Stimulated activated CD4-positive, alpha-beta T cell treated with anti-CD3 and anti-CD28 coated beads, Interleukin-2, amount 100 ng/mL, for 4 hours (primary cell): ENCODE results near the gene SLC39A11.
"Not testable (repeated sequence)": the region's sequence is repeated elsewhere in the genome, so short reads cannot be mapped to it uniquely, and the experiment has no call there.

Source experiments
- DNase-seq: peaks from one replicate; pipeline ENCODE4 v3.0.0-alpha.2; 2020; ENCODE audit warnings: low read depth

SLC39A11 gene

GRCh38 chr17:73071066-73071999 lies 21.2 kb downstream of the SLC39A11 start:
- no peak for DNase-seq

DNA sequence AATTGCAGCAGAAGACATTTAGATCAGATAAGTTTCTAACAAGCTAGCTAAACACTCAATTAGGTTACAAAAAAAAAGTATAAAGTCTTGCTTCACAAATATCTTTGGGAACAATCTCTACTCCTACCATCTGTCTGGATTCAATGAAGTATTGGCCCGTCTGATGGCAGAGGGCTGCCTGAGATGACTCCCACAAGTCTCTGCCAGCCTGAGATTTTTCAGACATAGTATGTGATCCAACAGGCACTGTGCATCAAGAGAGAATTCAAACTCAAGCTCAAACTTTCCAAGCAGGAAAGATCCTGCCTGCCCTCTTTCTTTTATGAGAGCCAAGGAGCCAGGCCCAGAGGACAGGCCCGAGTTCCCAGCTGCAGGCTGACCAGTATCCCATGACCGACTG lies 22.6 kb downstream of the SLC39A11 start:
- no peak for DNase-seq

DNA sequence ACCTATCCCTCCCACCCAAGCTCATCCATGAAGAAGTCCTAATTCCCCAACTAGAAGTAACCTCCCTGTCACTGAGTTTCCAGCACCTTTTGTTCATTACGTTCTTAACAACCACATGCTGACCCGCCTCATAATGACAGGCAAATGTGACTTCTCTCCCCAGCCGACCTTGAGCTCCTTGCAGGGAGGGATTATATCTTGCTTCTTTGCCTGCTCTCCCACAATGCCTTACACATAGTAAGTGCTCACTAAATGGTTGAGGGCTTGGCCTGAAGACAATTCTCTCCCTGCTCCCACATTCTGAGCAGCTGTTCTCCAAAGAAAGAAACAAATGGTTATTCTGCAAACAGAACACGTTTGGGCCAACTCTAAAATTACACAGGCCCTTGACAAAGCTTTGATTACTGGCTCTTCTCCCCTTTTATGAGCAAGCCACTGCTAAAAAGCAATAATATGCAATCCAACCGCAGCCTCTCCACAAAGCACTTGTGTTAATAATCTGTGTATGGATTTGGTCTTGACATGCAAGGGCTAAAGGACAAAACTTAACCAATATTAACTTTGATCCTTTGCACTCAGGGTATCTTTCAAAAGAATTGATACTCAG lies 23.2 kb downstream of the SLC39A11 start:
- no peak for DNase-seq

GRCh38 chr17:73068322-73069153 lies 23.9 kb downstream of the SLC39A11 start:
- DNase-seq = no peak

DNA sequence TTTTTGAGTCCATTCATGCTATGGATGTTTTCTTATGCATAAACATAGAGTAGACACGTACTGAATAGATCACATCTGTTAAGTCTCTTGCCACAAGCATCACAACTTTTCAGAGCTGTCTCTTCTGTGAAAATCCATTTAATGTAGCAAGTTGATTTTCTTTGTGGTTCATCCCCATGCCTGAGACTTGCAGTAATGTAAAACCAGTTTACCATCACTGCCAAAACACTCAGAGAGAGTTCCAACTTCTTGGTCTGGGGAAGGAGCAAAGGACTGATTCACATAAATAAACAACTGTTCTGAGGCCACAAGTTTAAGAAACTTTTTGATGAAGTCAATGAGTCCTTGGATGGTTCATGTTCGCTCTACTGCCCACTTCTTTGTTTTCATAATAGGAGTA lies 24.8 kb downstream of the SLC39A11 start:
- DNase-seq = not testable (repeated sequence)

GRCh38 chr17:73067075-73067474 lies 25.4 kb downstream of the SLC39A11 start:
- no peak for DNase-seq

- no peak for DNase-seq
These were observed 26.2 kb downstream of the SLC39A11 start for GRCh38 chr17:73066148-73066884.

GRCh38 chr17:73065376-73065775 lies 27.1 kb downstream of the SLC39A11 start:
- no peak for DNase-seq

DNA sequence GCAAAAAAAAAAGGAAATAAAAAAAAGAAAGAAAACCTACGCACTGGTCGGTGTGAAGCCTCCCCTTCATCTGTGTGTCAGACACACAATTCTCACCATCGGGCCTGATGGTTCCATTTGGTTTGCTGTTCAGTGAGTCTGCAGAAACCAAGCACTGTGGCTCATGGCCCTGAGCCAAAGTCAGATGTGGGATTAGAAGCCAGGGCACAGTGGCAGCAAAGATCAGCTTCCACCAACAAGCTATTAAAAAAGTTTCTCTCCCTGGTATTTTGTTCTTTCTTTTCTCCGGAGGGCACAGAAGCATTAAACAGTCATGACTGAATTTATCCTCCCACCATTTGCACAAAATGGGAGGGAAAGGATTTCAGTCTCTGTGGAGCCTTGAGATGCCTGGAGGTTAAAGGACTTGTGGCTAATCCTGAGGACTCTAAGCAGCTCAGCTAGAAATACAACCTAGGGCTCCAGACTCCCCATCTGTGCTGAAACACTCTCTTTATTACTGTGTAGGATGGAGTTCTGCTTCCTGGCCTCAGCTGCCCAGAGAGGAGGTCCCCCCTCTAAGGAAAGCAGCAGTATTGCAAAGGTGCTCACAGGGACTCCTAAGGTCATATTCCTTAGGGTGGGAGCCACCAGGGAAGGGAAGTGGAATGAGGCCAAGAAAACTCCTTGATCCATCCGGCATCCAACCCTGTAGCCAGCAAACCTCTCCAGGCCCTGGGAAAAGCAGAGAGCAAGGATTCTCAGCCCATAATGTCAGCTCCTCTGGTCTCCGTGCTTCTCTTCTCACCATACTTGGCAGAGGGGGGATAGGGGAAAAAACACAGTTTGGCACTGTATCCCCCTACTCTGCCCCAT lies 28.2 kb downstream of the SLC39A11 start:
- no peak for DNase-seq

GRCh38 chr17:73062726-73063125 lies 29.8 kb downstream of the SLC39A11 start:
- no peak for DNase-seq

DNA sequence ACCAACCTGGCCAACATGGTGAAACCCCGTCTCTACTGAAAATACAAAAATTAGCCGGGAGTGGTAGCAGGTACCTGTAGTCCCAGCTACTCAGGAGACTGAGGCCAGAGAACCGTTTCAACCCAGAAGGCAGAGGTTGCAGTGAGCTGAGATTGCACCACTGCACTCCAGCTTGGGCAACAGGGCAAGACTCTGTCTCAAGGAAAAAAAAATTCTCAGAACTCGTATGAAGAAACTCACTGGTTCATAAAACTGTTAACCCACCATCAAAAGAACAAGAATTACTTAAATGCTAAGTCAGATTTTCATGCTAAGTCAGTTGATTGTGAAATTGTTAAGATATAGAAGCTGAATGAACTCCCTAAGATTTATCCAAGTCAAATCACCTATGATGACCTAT lies 31.3 kb downstream of the SLC39A11 start:
- DNase-seq = no peak

GRCh38 chr17:73060721-73061120 lies 31.8 kb downstream of the SLC39A11 start:
- no peak for DNase-seq

GRCh38 chr17:73059713-73060112 lies 32.8 kb downstream of the SLC39A11 start:
- DNase-seq = not testable (repeated sequence)

GRCh38 chr17:73058022-73058421 lies 34.5 kb downstream of the SLC39A11 start:
- DNase-seq = no peak

- DNase-seq = no peak
These were observed 35.3 kb downstream of the SLC39A11 start for GRCh38 chr17:73057196-73057595.

- no peak for DNase-seq
These were observed 39.6 kb downstream of the SLC39A11 start for GRCh38 chr17:73052923-73053322.

DNA sequence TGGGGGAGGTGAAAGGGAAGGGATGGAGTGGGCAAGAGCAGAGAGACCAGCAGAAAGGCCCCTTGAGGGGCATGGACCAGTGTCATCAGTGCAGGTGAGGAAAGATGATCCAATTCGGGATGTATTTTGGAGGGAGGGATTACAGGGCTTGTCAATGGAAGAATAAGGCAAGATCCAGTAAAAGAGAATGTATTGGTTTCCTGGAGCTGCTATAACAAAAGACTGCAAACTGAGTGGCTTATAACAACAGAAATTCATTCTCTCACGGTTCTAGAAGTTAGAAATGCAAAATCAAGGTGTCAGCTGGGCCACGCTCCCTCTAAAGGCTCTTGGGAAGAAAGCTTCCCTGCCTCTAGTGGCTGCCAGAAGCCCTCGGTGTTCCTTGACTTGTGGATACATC lies 41.7 kb downstream of the SLC39A11 start:
- no peak for DNase-seq

DNA sequence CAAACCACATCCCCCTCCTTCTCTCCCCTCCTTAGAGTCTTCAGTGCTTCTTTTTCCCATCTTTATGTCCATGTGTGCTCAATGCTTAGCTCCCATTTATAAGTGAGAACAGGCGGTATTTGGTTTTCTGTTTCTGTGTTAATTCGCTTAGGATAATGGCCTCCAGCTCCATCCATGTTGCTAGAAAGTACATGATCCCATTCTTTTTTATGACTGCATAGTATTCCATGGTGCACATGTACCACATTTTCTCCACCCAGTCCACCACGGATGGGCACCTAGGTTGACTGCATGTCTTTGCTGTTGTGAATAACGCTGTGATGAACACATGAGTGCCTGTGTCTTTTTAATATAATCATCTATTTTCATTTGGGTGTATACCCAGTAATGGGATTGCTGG lies 44.3 kb downstream of the SLC39A11 start:
- no peak for DNase-seq

DNA sequence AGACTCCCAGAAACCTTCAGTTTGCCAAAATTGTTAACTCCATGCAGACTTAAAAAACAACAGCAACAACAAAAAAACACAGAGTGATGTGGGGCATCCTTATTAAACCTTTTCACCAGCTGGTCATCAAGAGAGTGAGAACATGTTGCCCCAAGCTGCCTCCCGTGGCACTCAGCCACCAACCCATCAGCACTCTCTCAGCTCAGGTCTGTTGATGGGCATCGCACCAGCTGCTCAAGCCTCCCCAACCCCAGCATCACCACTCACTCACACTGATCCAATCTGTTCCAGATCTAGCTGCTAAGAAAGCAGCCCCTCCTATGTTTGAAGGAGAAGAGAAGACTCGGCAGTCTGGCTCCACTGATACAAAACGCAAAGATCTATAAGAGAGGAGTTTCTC lies 46.8 kb downstream of the SLC39A11 start:
- no peak for DNase-seq

DNA sequence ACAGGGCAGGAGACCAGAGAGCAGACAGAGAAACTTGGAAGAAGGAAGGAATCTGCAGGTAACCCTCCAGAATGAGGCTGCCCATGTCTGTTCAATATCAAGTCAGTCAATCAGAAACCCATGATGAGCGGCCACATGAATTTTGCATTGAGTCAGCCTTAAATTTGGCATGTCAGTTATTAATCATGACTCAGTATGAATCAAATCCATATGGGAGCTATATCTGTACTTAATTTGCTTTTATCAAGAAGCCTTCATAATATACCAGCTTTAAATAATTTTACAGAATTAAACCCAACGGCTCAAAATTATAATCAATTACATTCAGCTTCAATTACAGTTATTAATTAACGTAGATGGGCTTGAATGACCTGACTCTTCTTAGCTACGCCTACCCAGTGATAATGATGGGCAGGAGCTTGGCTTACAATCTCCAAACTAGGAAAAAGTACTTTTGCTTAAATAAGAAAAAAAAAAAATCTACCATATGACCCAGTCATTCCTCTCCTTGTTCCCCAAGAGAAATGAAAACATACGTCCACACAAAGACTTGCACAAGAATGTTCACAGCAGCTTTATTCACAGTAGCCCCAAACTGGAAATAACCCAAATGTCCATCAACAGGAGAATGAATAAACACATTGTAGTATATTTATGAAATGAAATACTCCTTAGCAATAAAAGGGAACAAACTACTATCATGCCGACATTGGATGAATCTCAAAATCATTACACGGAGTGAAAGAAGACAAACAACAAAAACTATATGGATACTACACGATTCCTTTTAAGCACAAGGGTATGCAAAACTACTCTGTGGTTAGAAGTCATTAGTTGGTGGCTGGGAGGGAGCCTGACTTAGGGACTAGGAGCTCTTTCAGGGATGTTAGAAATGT lies 48.6 kb downstream of the SLC39A11 start:
- DNase-seq = no peak
